GM19324 (cell line): Measurements from ENCODE around the gene CADM1.

Experiments
- ATAC-seq: cut with Tn5 transposase; IDR thresholded peaks from one replicate; pipeline ENCODE4 v1.9.1; 2021; ENCODE audit warnings: mild to moderate bottlenecking, moderate library complexity; ENCODE audit not compliant: unreplicated experiment, low FRiP score

The CADM1 gene

GRCh38 chr11:115364896-115365295, 139.3 kb downstream of the CADM1 start:
- no peak for ATAC-seq

DNA sequence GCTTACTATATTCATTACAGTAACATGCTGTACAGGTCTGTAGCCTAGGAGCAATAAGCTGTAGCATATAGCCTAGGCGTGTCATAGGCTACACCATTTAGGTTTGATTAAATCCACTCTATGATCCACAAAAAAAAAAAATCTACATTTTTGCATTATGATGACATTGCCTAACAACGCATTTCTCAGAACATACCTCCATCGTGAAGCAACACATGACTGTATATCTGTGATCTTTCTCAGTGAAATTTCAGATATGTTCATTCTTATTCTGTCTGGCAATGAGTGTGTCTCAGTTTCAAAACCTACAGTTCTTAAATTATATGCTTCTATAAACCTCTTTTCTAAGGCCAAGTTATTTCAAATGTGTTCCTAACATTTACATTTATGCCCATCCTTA, 140.3 kb downstream of the CADM1 start:
- ATAC-seq = no peak

DNA sequence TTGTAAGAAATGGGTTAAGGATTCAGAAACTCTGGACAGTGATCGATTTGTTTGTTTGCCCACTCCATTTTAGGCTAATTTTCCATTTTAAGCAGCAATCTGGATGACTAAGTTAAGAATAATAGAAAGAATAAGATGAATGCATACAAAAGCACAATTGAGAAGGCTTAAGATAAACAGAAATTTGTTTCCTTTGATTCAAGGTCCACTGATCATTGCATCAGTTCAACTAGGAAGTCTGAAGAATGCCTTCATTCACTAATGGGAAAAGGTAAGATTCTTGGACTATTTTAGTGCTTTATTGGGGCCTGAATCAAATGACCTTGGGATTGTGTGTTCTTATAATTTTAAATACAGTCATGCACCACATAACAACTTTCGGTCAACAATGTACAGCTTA, 140.8 kb downstream of the CADM1 start:
- no peak for ATAC-seq

- ATAC-seq = no peak
Observed at GRCh38 chr11:115362997-115363396, 141.2 kb downstream of the CADM1 start.

DNA sequence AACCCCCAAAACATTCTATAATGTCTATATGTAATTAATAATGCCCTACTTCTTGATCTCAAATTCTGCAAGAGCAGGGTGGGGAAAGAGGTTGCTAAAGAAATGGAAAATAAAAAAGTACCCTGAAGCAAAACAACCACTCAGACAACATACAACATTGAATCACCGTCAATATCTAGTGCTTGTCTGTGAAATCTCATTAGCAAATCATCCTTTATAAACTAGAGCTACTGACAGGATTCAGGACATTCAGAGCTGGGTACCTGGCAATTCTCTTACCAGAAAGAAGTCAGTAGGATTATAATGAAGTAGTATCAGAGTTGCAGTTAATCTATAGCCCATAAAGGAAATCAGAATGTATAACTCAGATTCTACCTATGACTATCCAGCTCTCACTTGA, 143.2 kb downstream of the CADM1 start:
- ATAC-seq = no peak

DNA sequence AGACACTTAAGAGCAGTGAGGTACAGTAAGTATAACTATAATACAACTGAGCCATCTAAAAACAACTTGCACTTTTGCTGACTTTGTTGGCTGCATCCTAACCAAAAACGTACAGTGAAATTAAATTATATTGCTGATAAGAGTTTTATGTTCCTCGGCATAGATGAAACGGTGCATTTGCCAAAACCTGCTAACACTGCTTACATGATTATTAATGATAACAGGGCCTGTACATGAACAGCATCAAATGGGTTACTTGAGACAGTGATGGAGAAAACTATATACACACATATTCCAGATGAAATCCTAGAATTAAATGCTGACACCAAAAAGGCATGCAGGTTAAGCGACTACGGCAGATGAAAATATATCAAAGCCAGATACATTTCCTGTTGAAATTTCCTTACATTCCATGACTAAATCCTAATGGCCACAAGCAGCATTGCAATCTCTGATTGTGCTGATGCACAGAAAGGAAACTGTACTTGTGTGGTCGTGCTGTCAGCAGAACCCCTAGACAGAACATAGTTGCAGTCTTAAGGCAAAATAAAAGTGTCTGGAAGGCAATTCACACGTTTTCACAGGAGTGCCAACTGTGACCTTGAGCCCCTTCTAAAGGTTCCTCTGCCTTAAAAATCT, 143.9 kb downstream of the CADM1 start:
- ATAC-seq = no peak

- ATAC-seq = no peak
Observed at GRCh38 chr11:115357066-115357465, 147.1 kb downstream of the CADM1 start.

- ATAC-seq = no peak
Observed at GRCh38 chr11:115352805-115353485, 151.3 kb downstream of the CADM1 start.

DNA sequence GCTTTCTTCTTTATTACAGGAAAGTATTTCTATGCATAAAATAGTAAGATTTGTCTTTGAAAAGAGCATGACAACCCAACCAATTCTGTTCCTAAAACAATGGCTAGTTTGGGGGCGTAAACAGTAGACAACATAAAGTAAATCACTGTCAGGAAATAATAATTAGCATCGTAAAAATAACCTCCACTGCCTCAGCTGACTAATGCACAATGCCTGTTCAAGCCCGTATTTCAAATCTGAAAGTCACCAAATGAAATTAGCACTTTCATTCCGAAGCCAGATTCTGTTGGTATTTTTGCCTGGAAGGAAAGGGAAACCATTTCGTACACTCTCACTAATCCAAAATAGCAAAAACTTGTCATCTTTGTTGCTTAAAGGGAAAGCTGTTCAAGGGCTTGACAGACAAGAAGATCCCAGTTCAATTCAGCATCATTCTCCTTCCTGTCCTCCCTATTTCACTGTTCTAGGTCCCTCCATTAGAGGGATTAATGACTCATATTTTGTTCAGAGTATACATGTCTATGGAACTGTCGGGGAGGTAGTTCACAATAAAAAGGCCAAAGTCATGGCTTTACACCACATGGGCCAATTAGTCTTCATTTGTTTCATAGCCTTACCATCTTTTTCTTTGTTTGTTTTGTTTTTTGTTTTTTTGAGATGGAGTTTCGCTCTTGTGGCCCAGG, 154.7 kb downstream of the CADM1 start:
- no peak for ATAC-seq

DNA sequence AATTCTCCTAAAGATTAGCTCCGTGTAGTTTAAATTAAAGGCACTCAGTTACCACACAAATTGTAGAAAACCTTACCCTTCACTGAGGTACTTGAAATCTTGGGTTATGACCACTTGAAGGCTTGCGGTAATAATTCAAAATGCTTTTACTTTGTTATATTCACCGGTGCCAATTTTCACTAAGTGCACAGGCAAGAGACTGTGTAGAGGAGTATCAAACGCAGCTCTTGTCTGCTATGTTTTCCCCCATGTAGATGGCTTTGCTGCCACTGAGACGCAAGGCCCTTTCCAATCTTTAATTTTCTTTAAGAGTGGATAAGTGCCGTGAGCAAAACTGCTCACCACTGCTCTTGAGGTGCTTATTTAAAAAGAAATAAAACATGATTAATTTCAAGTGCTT, 155.8 kb downstream of the CADM1 start:
- ATAC-seq = no peak

- ATAC-seq = no peak
Observed at GRCh38 chr11:115347106-115347505, 157.1 kb downstream of the CADM1 start.

DNA sequence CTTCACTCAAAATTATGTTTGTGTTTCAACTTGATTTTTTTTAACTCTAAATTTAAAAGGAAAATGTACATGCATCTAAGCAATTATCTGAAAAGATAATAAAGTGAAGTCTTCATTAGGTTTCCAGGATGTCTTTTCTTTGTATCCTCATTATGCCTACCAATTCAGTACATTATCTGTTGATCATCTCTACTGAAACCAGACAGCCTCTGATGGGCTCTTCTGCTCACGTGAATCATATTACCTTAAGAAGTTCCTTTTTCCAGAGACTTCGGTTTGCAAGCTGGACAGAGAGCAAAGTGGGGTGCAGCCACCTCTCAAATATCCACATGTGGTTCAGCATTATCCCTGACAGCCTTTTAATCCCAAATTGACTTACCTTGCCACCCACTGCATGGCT, 158.4 kb downstream of the CADM1 start:
- no peak for ATAC-seq

- ATAC-seq = no peak
Observed at GRCh38 chr11:115345361-115345760, 158.9 kb downstream of the CADM1 start.

GRCh38 chr11:115344846-115345245, 159.4 kb downstream of the CADM1 start:
- ATAC-seq = no peak

DNA sequence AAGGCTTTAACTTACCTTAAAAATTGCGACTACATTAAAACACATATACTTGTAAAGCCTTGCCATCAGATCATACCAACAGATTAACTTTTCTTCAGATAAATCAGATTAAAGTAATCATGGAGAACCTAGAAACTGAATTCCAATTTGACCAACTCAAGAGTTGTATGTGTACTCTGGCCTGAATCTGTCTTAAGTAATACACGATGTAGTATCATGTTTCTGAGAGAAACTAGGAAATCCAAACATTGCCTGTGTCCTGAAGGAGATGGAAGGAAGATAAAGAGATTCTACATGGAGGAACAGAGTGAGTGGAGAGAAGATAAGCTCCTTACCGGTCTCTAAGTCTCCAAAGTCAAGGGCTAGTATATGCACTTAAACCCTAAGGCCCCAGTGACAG, 162.1 kb downstream of the CADM1 start:
- ATAC-seq = no peak

- no peak for ATAC-seq
Observed at GRCh38 chr11:115340874-115341273, 163.3 kb downstream of the CADM1 start.

GRCh38 chr11:115338476-115338875, 165.7 kb downstream of the CADM1 start:
- no peak for ATAC-seq

- no peak for ATAC-seq
Observed at GRCh38 chr11:115334932-115335788, 169.1 kb downstream of the CADM1 start.

- no peak for ATAC-seq
Observed at GRCh38 chr11:115333949-115334348, 170.3 kb downstream of the CADM1 start.

GRCh38 chr11:115333121-115333520, 171.1 kb downstream of the CADM1 start:
- no peak for ATAC-seq
